ENCODE data around the gene HTRA3. TPM values are rescaled to one million over a fixed set of nuclear protein-coding genes. Genes with fewer than 3 reads are reported as not detected.

The HTRA3 gene
- polyA plus RNA-seq, 4 donors: 10.7 to 17.1 (median 12.4) TPM

DNA sequence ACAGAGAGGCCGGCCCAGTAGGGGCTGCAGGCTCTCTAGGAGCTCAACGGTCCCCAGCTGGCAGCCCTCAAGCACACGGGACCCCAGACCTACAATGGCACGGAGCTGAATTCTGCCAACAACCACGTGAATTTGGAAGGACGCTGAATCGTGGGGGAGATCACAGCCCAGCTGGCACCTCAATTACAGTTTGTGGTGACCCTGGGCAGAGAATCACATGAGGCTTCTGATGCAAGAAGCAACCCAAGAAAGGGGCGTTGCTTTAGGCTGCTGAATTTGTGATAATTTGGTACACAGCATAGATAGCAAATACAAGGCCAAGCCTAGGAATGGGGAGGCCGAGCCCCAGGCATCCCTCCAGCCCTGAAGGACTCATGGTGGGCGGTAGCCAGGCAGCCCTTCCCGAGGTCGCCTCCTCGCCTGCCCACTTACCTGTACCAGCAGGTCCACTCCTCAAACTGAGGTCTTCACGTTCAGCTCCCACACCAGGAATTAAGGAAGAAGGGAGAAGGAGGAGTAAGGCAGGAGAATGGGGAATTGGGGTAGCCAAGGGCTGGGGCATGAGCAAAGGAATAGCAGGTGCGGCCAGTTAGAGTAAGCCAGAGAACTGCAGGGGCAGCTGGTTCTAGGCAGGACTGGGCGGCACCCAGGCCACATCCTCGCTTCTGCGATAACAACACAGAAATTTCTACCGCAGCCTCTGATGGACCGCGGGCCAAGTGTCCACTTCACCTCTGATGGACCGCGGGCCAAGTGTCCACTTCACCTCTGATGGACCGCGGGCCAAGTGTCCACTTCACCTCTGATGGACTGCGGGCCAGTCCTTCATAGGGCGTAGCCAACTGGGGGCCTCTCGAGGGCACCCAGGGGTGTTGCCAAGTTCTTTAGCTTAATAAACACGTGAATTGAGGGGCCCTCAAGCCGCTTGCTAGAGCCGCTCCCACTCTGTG is 23.4 kb upstream of the HTRA3 start:
- DNase-seq (ENCODE audit: low read depth in 4 of 4, low spot score in 3 of 4): no peak

DNA sequence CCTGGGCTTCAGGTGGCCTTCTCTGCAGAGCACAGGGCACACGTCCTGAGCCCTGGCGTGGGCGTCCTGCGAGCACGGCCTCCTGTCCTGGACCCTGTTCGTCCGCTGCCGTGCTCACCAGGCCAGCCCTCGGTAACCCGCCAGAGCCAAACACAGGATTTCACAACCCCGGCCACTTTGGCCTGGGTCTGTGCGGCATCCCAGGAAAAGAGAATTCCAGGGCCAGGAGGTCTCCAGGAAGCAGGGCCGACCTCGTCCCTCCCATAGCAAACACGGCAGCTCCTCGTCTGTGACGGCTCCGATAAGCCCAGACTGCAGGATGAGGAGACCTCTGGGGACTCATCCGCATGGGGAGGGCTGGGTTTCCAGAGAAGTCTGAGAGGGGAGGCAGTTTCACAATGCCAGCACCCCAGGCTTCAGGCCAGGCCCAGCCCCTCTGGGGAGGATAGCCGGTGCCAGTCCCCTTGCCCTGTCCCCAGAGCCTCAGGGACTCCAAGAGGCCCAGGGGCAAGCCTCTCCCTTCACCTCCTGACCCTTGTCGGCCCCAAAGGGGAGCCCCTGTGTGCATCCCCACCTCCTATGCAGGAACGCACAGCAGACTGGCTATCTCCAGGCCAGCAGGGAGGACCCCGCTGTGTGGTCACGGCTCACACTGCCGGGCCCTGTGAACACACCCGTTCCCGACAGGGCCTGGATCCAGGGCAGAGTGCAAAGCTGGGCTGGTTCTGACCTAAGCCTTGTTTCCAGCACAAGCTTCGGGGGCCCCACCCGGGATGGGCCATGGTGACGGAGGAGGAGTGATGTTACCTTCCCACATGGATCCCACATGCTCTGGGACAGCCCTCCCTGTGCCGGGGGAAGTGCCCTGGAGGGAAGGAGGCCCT is 22.3 kb upstream of the HTRA3 start:
- DNase-seq (ENCODE audit: low read depth in 4 of 4, low spot score in 3 of 4): no peak

GRCh38 chr4:8248091-8248490 is 21.5 kb upstream of the HTRA3 start:
- no peak for DNase-seq (ENCODE audit: low read depth in 4 of 4, low spot score in 3 of 4)

DNA sequence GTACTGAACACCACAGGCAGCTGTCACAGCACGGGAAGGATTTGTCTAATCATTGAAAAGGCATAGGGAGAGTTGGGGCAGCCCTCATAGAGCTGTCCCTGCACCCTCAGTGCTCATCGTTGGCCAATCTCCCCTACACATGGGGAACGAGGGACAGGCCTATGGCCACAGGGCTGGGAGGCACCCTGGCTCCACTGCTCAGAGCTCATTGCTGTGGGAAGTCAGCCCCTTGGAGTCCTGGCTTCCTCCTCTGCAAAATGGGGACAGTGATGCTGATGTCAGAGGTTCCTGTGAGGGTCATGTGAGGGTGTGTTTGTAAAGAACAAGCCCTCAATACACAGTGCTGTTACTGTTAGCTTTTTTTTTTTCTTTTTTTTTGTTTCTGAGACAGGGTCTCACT is 19.3 kb upstream of the HTRA3 start:
- no peak for DNase-seq (ENCODE audit: low read depth in 4 of 4, low spot score in 3 of 4)

- no peak for DNase-seq (ENCODE audit: low read depth in 4 of 4, low spot score in 3 of 4)
Observed at GRCh38 chr4:8250637-8251036, 18.9 kb upstream of the HTRA3 start.

- DNase-seq (ENCODE audit: low read depth in 4 of 4, low spot score in 3 of 4): no peak
Observed at GRCh38 chr4:8251110-8251883, 18.3 kb upstream of the HTRA3 start.

GRCh38 chr4:8252301-8253173 is 17.0 kb upstream of the HTRA3 start:
- DNase-seq (ENCODE audit: low read depth in 4 of 4, low spot score in 3 of 4): no peak

GRCh38 chr4:8254076-8254475 is 15.5 kb upstream of the HTRA3 start:
- no peak for DNase-seq (ENCODE audit: low read depth in 4 of 4, low spot score in 3 of 4)

- DNase-seq (ENCODE audit: low read depth in 4 of 4, low spot score in 3 of 4): no peak
Observed at GRCh38 chr4:8255698-8256441, 13.7 kb upstream of the HTRA3 start.

GRCh38 chr4:8257854-8258253 is 11.7 kb upstream of the HTRA3 start:
- no peak for DNase-seq (ENCODE audit: low read depth in 4 of 4, low spot score in 3 of 4)

GRCh38 chr4:8258552-8259212 is 10.9 kb upstream of the HTRA3 start:
- no peak for DNase-seq (ENCODE audit: low read depth in 4 of 4, low spot score in 3 of 4)

- no peak for DNase-seq (ENCODE audit: low read depth in 4 of 4, low spot score in 3 of 4)
Observed at GRCh38 chr4:8259743-8260430, 9.7 kb upstream of the HTRA3 start.

DNA sequence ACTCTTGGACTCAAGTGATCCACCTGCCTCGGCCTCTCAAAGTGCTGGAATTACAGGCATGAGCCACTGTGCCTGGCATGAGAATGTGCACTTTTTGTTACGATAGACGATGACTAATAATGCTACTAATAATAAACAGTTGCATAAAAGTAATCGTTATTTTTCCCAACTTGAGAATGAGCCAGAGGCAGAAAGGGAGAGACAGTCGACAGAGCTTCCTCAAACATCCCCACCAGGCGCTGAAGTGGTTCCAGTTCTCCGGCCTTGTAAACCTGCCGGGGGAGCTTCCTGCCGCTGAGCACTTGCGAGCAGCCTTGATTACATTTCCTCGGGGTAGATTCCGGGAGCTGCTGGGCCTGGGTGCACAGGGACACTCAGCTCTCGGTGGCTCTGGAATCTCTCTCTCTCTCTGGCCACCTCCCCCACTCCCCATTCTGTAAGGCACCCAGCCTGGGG is 8.9 kb upstream of the HTRA3 start:
- no peak for DNase-seq (ENCODE audit: low read depth in 4 of 4, low spot score in 3 of 4)

- no peak for DNase-seq (ENCODE audit: low read depth in 4 of 4, low spot score in 3 of 4)
Observed at GRCh38 chr4:8261851-8262535, 7.6 kb upstream of the HTRA3 start.

GRCh38 chr4:8262637-8263322 is 6.8 kb upstream of the HTRA3 start:
- no peak for DNase-seq (ENCODE audit: low read depth in 4 of 4, low spot score in 3 of 4)

- no peak for DNase-seq (ENCODE audit: low read depth in 4 of 4, low spot score in 3 of 4)
Observed at GRCh38 chr4:8263397-8263796, 6.2 kb upstream of the HTRA3 start.

DNA sequence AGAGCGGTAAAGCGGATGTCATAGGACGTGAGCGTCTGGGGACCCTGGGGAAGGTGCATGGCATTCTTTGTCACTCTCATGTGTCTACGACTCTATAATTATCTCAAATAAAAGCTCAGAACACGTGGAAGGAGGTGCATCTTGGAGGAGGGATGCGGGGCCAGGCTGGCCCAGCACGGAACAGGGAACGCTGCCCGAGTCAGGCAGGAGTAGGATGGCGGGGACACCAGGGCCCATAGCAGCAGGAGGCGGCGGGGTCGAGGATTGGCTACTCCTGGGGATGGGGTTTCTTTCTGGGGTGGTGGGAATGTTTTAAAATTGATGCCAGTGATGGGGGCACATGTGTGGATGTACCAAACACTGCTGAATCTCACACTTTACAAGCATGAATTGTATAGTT is 5.4 kb upstream of the HTRA3 start:
- no peak for DNase-seq (ENCODE audit: low read depth in 4 of 4, low spot score in 3 of 4)

Measured in right renal pelvis (tissue), 4 donors.